Transverse colon (tissue), 4 donors: Measurements from ENCODE around the gene MED31. TPM values are rescaled to one million over a fixed set of nuclear protein-coding genes. Genes with fewer than 3 reads are reported as not detected.
"Not testable (repeated sequence)": the region's sequence is repeated elsewhere in the genome, so short reads cannot be mapped to it uniquely, and the experiment has no call there.

Source experiments
- DNase-seq: peaks from one replicate; pipeline ENCODE4 v3.0.0-alpha.2; 2019
- H3K27ac ChIP-seq, 4 donors: fragments of 200-600 bp; sonication (generic); 2 replicates each; pipeline ENCODE4 v1.5.1; 2016 to 2018; ENCODE audit warnings: inconsistent platforms in 4 of 4
- H3K27me3 ChIP-seq: fragments of 200-600 bp; sonication (generic); 2 replicates; pipeline ENCODE4 v1.5.1; 2017; ENCODE audit warnings: inconsistent platforms
- H3K36me3 ChIP-seq, 4 donors: fragments of 200-600 bp; sonication (generic); 2 replicates each; pipeline ENCODE4 v1.5.1; 2017 to 2019; ENCODE audit warnings: inconsistent platforms in 4 of 4
- H3K4me1 ChIP-seq, 4 donors: fragments of 200-600 bp; sonication (generic); 2 replicates each; pipeline ENCODE4 v1.5.1; 2017 to 2020; ENCODE audit warnings: inconsistent platforms in 4 of 4
- H3K4me3 ChIP-seq, 4 donors: fragments of 200-600 bp; sonication (generic); 1 replicate in 1 of 4; 2 replicates in 3 of 4; pipeline versions ENCODE4 v1.5.1 to v1.6.1; 2017 to 2019; ENCODE audit warnings: inconsistent platforms in 4 of 4
- H3K9me3 ChIP-seq, 2 donors: fragments of 200-600 bp; sonication (generic); 2 replicates each; pipeline ENCODE4 v1.5.1; 2017 to 2019; ENCODE audit warnings: inconsistent platforms in 2 of 2
- CTCF ChIP-seq, 5 experiments: fragments of 200-600 bp in 3 of 5; fragments of 450-650 bp in 2 of 5; sonication (generic) in 3 of 5; IDR thresholded peaks; 1 replicate in 2 of 5; 2 replicates in 3 of 5; pipeline ENCODE4 v1.5.1; 2016 to 2017; ENCODE audit warnings: antibody characterized with exemption in 5 of 5, inconsistent platforms in 3 of 5, mild to moderate bottlenecking in 2 of 5, moderate library complexity in 1 of 5
- EP300 ChIP-seq: sonication (generic); formaldehyde crosslinking; IDR thresholded peaks from one replicate; pipeline ENCODE4 v1.6.1; 2017; ENCODE audit warnings: antibody characterized with exemption, low read depth
- POLR2A ChIP-seq: fragments of 450-650 bp; IDR thresholded peaks from one replicate; pipeline ENCODE4 v1.6.1; 2016; ENCODE audit warnings: antibody characterized with exemption, mild to moderate bottlenecking, moderate library complexity
- POLR2AphosphoS5 ChIP-seq, 3 donors: sonication (generic); formaldehyde crosslinking; IDR thresholded peaks; one replicate each; pipeline ENCODE4 v1.6.1; 2016; ENCODE audit warnings: antibody characterized with exemption in 3 of 3
- WGBS, 2 donors: methylation state at CpG; one replicate each; pipeline ENCODE4 v1.1.5; 2018; ENCODE audit warnings: low coverage in 1 of 2; 5-methylcytosine and 5-hydroxymethylcytosine counted together
- in situ Hi-C, 4 donors: fragments of 200-750 bp; cut with MboI; loops; one replicate each; pipeline versions ENCODE4 v1.15.0 to v1.15.1; 2017; ENCODE audit warnings: low sequenced_read_pairs in 3 of 4, low pct_ligation_motif_present in 1 of 4, low pct_unique_long_range_greater_than_20kb in 1 of 4
- intact Hi-C: fragments of 100-400 bp; cut with DNase I; formaldehyde crosslinking; loops from one replicate; pipeline ENCODE4 v1.15.1; 2023; ENCODE audit warnings: low total_unique reads
- total RNA-seq, 4 donors: library from RNA; depleted of rRNA; stranded (reverse); fragments of >200 nt; gene quantifications; one replicate each; pipeline ENCODE4 v1.1.0, GENCODE V29; 2016

Gene MED31
- total RNA-seq, 4 donors from 2014 or later = 1.2 to 36.3 (median 5.9) TPM

GRCh38 chr17:6667516-6667915 is 16.1 kb upstream of the MED31 start:
- no peak overlapping the region for H3K27ac ChIP-seq
- WGBS, 2 donors = 56 to 60% methylated on average over 1 to 6 of the region's 6 CpGs
- no peak overlapping the region for H3K4me3 ChIP-seq
- H3K4me1 ChIP-seq = peaks cover 0 to 4% (median 2%) of the 10 kb centered on the region in 4 donors
- in situ Hi-C loops = loop anchor here in 2 of 4 donors (10.0 to 25.0 kb wide), 3 partner anchors 177 to 345 kb away; partner anchors contain the start of genes BCL6B (in 1 of the 2) and RNASEK (in 1 of the 2)
- H3K36me3 ChIP-seq = no peaks in the 10 kb centered on the region
- no peak for DNase-seq
- H3K27me3 ChIP-seq = peaks cover 25% of the 10 kb centered on the region
- H3K9me3 ChIP-seq = no peaks in the 10 kb centered on the region
- no peak for TF ChIP-seq CTCF (IDR thresholded peaks at IDR 0.05)
- no peak for TF ChIP-seq POLR2AphosphoS5 (IDR thresholded peaks at IDR 0.05)
- TF ChIP-seq POLR2A = no peak
- no peak for TF ChIP-seq EP300
- intact Hi-C loops = loop anchor here (10.0 kb wide), 1 partner anchor 177 kb away; no protein-coding TSS in a partner anchor

GRCh38 chr17:6666557-6666956 is 15.2 kb upstream of the MED31 start:
- 59 to 78% methylated on average over 5 to 6 of the region's 6 CpGs for WGBS, 2 donors
- no peaks in the 10 kb centered on the region for H3K36me3 ChIP-seq
- no peak overlapping the region for H3K27ac ChIP-seq
- H3K9me3 ChIP-seq = no peaks in the 10 kb centered on the region
- no peak overlapping the region for H3K4me3 ChIP-seq
- in situ Hi-C loops = loop anchor here in 2 of 4 donors (10.0 to 25.0 kb wide), 3 partner anchors 178 to 346 kb away; partner anchors contain the start of genes BCL6B (in 1 of the 2) and RNASEK (in 1 of the 2)
- H3K27me3 ChIP-seq = peaks cover 31% of the 10 kb centered on the region
- intact Hi-C loops = loop anchor here (10.0 kb wide), 1 partner anchor 178 kb away; no protein-coding TSS in a partner anchor
- peaks cover 0 to 4% (median 2%) of the 10 kb centered on the region in 4 donors for H3K4me1 ChIP-seq
- no peak for DNase-seq
- no peak for TF ChIP-seq EP300
- TF ChIP-seq POLR2AphosphoS5 (IDR thresholded peaks at IDR 0.05) = no peak
- TF ChIP-seq CTCF (IDR thresholded peaks at IDR 0.05) = no peak
- no peak for TF ChIP-seq POLR2A

- intact Hi-C loops (loop anchor here (10.0 kb wide), 1 partner anchor 179 kb away; no protein-coding TSS in a partner anchor), in situ Hi-C loops (loop anchor here in 2 of 4 donors (10.0 to 25.0 kb wide), 3 partner anchors 179 to 346 kb away; partner anchors contain the start of genes BCL6B (in 1 of the 2) and RNASEK (in 1 of the 2))
- 19% methylated on average over 9 of the region's 9 CpGs; no CpG with 5 or more reads in 1 of the 2 donors for WGBS, 2 donors
- no peak overlapping the region for H3K27ac ChIP-seq
- H3K4me1 ChIP-seq = peaks cover 0 to 5% (median 2%) of the 10 kb centered on the region in 4 donors
- no peaks in the 10 kb centered on the region for H3K9me3 ChIP-seq
- H3K27me3 ChIP-seq = peaks cover 36% of the 10 kb centered on the region
- no peak overlapping the region for H3K4me3 ChIP-seq
- H3K36me3 ChIP-seq = no peaks in the 10 kb centered on the region
- peak; percentile 76 to 88 (median 79) for TF ChIP-seq CTCF (IDR thresholded peaks at IDR 0.05)
- TF ChIP-seq POLR2A = no peak
- peak; percentile 66 for DNase-seq
Measured at GRCh38 chr17:6666077-6666521, 14.7 kb upstream of the MED31 start.

GRCh38 chr17:6663200-6663599 is 11.8 kb upstream of the MED31 start:
- not testable (repeated sequence) for H3K27ac ChIP-seq, H3K36me3 ChIP-seq, H3K4me1 ChIP-seq, H3K9me3 ChIP-seq, DNase-seq, H3K4me3 ChIP-seq
- intact Hi-C loops (loop anchor here (10.0 kb wide), 1 partner anchor 182 kb away; no protein-coding TSS in a partner anchor), in situ Hi-C loops (loop anchor here in 2 of 4 donors (10.0 to 25.0 kb wide), 3 partner anchors 182 to 349 kb away; partner anchors contain the start of genes BCL6B (in 1 of the 2) and RNASEK (in 1 of the 2))
- peaks cover 46% of the 10 kb centered on the region for H3K27me3 ChIP-seq
- WGBS, 2 donors = 89 to 91% methylated on average over 9 to 14 of the region's 14 CpGs
